ENCODE data around the gene FMNL2.

The FMNL2 gene

DNA sequence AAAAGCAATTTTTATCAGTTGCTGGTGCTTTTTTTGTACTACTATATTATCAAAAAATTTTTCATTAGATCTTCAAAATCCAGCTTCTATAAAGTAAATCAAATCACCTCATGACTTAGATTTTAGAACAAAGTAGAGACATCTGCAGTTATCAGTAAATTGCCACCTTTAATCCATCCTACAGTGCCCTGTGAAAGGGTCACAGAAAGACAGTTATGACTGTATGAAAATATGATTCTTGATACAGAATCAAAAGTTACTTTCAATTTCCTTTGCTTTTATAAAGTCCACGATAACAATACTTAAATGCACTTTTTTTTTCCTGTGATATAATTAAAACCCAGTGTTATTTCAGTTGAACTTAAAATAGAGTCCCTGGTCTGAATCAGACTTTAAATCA is 320.9 kb downstream of the FMNL2 start:
- Histone ChIP-seq H2AFZ (ENCODE audit: low read length) (no peak overlapping the region), H3K9me2 (replicated peaks; ENCODE audit: insufficient read depth, low read length) (no peaks in the 10 kb centered on the region), H3K9me3 (replicated peaks; ENCODE audit: insufficient read depth, low read length) (no peaks in the 10 kb centered on the region), H3K4me2 (ENCODE audit: low read depth, low read length) (no peak overlapping the region), H3K27ac (ENCODE audit: low read length) (no peak overlapping the region), H3K36me3 (replicated peaks; ENCODE audit: insufficient read depth, low read length) (peaks cover 18% of the 10 kb centered on the region), H4K20me1 (ENCODE audit: insufficient read depth, low read length) (no peaks in the 10 kb centered on the region), H3F3A (ENCODE audit: insufficient read depth, low read length) (no peaks in the 10 kb centered on the region), H3K4me1 (ENCODE audit: low read length) (no peaks in the 10 kb centered on the region), H3K27me3 (replicated peaks; ENCODE audit: insufficient read depth, low read length) (no peaks in the 10 kb centered on the region), H3K79me2 (ENCODE audit: low read length) (no peaks in the 10 kb centered on the region), H3K9ac (ENCODE audit: low read length) (no peak overlapping the region), H3K4me3 (ENCODE audit: low read length) (no peak overlapping the region)
- TF ChIP-seq EZH2phosphoT487 (IDR thresholded peaks at IDR 0.05; ENCODE audit: low read length) (no peak), EZH2 (optimal IDR thresholded peaks at IDR 0.05; ENCODE audit: low read depth, low read length) (no peak), CTCF (IDR thresholded peaks at IDR 0.05; ENCODE audit: low read length) (no peak)
- DNase-seq, result no peak

- Histone ChIP-seq H3K27ac (ENCODE audit: low read length) (no peak overlapping the region), H3F3A (ENCODE audit: insufficient read depth, low read length) (no peaks in the 10 kb centered on the region), H3K4me2 (ENCODE audit: low read depth, low read length) (no peak overlapping the region), H3K9me3 (replicated peaks; ENCODE audit: insufficient read depth, low read length) (no peaks in the 10 kb centered on the region), H3K27me3 (replicated peaks; ENCODE audit: insufficient read depth, low read length) (no peaks in the 10 kb centered on the region), H3K9me2 (replicated peaks; ENCODE audit: insufficient read depth, low read length) (no peaks in the 10 kb centered on the region), H3K4me1 (ENCODE audit: low read length) (no peaks in the 10 kb centered on the region), H3K79me2 (ENCODE audit: low read length) (0 out of 2 replicates have a peak, but pooled peaks cover under 1% of the 10 kb centered on the region), H4K20me1 (ENCODE audit: insufficient read depth, low read length) (no peaks in the 10 kb centered on the region), H3K36me3 (replicated peaks; ENCODE audit: insufficient read depth, low read length) (peaks cover 19% of the 10 kb centered on the region), H3K9ac (ENCODE audit: low read length) (no peak overlapping the region), H2AFZ (ENCODE audit: low read length) (no peak overlapping the region), H3K4me3 (ENCODE audit: low read length) (no peak overlapping the region)
- TF ChIP-seq CTCF (IDR thresholded peaks at IDR 0.05; ENCODE audit: low read length) (no peak), EZH2phosphoT487 (IDR thresholded peaks at IDR 0.05; ENCODE audit: low read length) (no peak), EZH2 (optimal IDR thresholded peaks at IDR 0.05; ENCODE audit: low read depth, low read length) (no peak)
- DNase-seq, result no peak
Observed at GRCh38 chr2:152657043-152657442, 322.1 kb downstream of the FMNL2 start.

DNA sequence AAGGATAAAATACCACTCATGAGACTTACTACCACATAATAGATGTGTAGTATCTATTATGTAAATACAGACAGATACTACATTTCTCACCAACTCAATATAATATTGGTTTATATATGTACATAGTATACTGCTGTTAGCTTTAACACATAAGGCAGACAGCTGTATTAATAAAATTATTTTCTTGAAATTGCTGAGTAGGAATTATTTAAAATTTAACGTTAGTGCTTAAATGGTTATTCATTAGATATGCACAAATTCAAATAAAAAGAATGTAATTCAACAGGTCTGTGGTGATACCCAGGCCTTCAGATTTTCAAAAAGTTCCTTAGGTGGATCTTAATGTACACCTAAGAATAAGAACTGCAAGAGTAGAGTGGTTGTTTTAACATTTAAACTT is 323.2 kb downstream of the FMNL2 start:
- no peak for DNase-seq
- Histone ChIP-seq H3K9me2 (replicated peaks; ENCODE audit: insufficient read depth, low read length) (no peaks in the 10 kb centered on the region), H3K79me2 (ENCODE audit: low read length) (0 out of 2 replicates have a peak, but pooled peaks cover 3% of the 10 kb centered on the region), H3K9ac (ENCODE audit: low read length) (no peak overlapping the region), H3K4me1 (ENCODE audit: low read length) (no peaks in the 10 kb centered on the region), H3K4me3 (ENCODE audit: low read length) (no peak overlapping the region), H4K20me1 (ENCODE audit: insufficient read depth, low read length) (no peaks in the 10 kb centered on the region), H3K27me3 (replicated peaks; ENCODE audit: insufficient read depth, low read length) (no peaks in the 10 kb centered on the region), H3F3A (ENCODE audit: insufficient read depth, low read length) (no peaks in the 10 kb centered on the region; the same call in 1 of the 2 replicates), H2AFZ (ENCODE audit: low read length) (no peak overlapping the region), H3K27ac (ENCODE audit: low read length) (no peak overlapping the region), H3K9me3 (replicated peaks; ENCODE audit: insufficient read depth, low read length) (no peaks in the 10 kb centered on the region), H3K4me2 (ENCODE audit: low read depth, low read length) (no peak overlapping the region), H3K36me3 (replicated peaks; ENCODE audit: insufficient read depth, low read length) (peaks cover 15% of the 10 kb centered on the region)
- no peak for TF ChIP-seq CTCF (IDR thresholded peaks at IDR 0.05; ENCODE audit: low read length)
- no peak for TF ChIP-seq EZH2 (optimal IDR thresholded peaks at IDR 0.05; ENCODE audit: low read depth, low read length)
- no peak for TF ChIP-seq EZH2phosphoT487 (IDR thresholded peaks at IDR 0.05; ENCODE audit: low read length)

Data from MM.1S (cell line).